Measurements from ENCODE around the gene RIC8A.

DNA sequence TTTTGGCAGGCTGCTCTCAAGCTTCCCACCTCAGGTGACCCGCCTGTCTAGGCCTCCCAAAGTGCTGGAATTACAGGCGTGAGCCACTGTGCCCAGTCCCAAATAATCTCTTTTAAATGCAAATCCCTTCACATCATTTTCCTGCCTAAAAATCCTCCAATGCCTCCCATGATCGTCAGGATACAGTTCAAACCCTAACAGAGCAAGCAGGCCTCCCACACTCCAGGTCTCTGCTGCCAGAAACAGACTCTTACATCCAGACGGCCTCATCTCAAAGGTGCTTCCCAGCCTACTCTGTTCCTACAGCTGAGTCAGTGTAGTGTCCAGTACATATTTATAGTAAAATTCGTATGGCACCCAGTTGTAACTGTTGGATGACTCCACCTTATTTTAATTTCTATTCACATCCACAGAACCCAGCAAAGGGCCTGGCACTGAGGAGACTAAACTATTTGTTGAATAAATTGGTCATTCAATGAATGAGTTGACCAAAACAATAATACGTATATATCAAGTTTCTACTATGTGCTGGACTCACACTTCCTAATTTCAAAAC, 20.4 kb downstream of the RIC8A start:
- TF ChIP-seq, protein P1, sequence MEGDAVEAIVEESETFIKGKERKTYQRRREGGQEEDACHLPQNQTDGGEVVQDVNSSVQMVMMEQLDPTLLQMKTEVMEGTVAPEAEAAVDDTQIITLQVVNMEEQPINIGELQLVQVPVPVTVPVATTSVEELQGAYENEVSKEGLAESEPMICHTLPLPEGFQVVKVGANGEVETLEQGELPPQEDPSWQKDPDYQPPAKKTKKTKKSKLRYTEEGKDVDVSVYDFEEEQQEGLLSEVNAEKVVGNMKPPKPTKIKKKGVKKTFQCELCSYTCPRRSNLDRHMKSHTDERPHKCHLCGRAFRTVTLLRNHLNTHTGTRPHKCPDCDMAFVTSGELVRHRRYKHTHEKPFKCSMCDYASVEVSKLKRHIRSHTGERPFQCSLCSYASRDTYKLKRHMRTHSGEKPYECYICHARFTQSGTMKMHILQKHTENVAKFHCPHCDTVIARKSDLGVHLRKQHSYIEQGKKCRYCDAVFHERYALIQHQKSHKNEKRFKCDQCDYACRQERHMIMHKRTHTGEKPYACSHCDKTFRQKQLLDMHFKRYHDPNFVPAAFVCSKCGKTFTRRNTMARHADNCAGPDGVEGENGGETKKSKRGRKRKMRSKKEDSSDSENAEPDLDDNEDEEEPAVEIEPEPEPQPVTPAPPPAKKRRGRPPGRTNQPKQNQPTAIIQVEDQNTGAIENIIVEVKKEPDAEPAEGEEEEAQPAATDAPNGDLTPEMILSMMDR (conservative IDR thresholded peaks at IDR 0.05; ENCODE audit: low read length) = no peak
- no peak for TF ChIP-seq EZH2phosphoT487 (IDR thresholded peaks at IDR 0.05; ENCODE audit: borderline replicate concordance)
